NT2/D1 (cell line): ENCODE data around the gene SPINK4.

ENCODE experiments used
- YY1 ChIP-seq: IDR thresholded peaks from 2 replicates; pipeline ENCODE4 v1.6.1; 2011; ENCODE audit not compliant: insufficient read length, insufficient read depth
- ZNF274 ChIP-seq: IDR thresholded peaks from 2 replicates; pipeline ENCODE4 v1.6.1; 2011; ENCODE audit warnings: mild to moderate bottlenecking, low read depth, low read length

DNA sequence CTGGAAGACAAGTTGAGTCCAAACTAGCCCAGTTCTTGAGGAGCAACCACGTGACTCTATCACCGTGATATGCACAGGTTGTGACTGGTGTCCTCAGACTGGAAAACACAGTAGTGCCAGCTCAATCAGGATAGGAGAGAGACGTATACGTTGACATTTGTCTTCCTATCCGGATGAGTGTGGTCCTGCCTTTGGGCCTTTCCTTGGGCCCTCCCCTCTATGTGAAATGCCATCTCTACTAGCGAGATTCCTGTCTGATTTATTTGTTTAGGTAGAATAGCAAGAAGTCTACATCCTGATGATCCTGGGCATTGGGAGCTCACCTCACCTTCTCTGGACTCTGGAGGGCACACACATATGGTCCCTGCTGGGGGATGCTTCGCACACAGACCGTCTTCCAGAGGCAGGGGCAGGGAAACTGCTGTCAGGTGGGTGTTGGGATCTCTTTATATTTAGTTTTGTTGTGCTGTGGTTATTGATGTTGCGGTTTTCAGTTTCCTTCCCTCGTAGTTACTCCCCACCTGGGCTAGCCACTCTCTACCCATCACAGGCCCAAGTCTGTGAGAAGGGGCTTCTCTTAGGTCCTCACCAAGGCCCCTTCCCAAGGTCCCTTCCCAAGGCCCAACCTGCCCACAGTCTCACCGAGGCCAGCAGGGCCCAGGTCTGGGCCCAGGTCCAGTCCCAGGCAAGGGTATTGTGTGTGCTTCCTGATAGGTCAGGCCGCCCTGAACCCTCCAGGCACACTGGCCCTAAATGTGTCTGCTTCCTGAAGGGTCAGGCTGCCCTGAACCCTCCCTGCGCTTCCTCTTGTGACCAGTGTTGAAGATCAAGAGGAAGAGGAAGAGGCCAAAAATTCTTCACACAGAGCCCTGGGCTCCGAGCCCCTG lies 19.0 kb upstream of the SPINK4 start:
- TF ChIP-seq ZNF274, result no peak
- no peak for TF ChIP-seq YY1
